ENCODE data around the gene FRMD4A. TPM values are rescaled to one million over a fixed set of nuclear protein-coding genes. Genes with fewer than 3 reads are reported as not detected.

FRMD4A gene
- polyA plus RNA-seq, 1 of the 3 experiments (the other 2 are of a cell fraction): 37.7 TPM

DNA sequence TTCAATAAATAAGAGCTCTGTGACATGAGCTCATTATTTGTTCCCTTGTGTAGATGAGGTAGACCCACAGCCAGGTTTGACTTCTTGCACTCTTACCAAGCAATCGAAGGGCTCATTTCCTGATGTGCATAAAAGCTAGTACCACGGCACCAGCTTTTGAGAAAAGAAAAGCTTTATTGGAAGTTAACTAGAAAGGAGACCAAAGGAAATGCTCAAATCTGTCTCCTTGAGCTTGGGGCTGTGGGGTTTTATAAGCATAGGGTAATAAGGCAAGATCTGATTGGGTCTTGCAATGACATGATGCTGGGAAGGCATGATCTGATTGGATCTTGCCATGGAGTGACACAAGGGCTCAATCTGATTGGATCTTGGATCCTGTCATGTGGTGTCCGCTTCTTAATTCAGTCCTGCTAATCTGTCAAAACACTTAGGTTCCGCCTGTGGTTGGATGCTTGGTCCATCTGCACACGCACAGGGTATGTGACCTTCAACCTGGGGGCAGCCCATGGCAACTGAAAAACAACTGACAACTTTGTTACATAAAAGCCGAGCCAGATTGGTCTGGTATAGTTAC is 47.8 kb upstream of the FRMD4A start (continued):
- TF ChIP-seq, protein P1, sequence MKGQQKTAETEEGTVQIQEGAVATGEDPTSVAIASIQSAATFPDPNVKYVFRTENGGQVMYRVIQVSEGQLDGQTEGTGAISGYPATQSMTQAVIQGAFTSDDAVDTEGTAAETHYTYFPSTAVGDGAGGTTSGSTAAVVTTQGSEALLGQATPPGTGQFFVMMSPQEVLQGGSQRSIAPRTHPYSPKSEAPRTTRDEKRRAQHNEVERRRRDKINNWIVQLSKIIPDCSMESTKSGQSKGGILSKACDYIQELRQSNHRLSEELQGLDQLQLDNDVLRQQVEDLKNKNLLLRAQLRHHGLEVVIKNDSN (IDR thresholded peaks at IDR 0.05; ENCODE audit: borderline replicate concordance, low read depth): no peak

DNA sequence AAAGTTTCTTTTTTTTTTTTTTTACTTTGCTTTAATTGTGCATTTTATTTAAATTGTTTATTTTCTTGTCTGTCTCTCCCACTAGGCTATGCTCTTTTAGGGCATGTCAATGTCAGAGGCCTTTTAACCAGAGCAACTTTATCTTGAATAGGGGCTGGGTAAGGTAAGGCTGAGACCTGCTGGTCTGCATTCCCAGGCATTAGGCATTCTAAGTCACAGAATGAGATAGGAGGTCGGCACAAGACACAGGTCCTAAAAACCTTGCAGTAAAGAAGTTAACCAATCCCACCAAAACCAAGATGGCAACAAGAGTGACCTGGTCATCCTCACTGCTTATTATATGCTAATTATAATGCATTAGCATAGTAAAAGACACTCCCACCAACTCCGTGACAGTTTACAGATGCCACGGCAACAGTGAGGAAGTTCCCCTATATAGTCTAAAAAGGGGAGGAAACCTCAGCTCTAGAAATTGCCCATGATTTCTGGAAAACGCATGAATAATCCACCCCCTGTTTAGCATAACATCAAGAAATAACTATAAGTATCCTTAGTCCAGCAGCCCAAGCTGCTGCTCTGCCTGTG is 47.0 kb upstream of the FRMD4A start:
- H3K79me2 ChIP-seq (ENCODE audit: insufficient read depth): no peaks in the 10 kb centered on the region
- no peaks in the 10 kb centered on the region for H3K9me3 ChIP-seq
- H3K27me3 ChIP-seq (ENCODE audit: insufficient read depth): peaks cover 9% of the 10 kb centered on the region; the same call in 1 of the 2 replicates
- no peaks in the 10 kb centered on the region for H3F3A ChIP-seq (replicated peaks; ENCODE audit: insufficient read depth)
- TF ChIP-seq TCF12 (IDR thresholded peaks at IDR 0.05): no peak
- H4K20me1 ChIP-seq (ENCODE audit: insufficient read depth): no peaks in the 10 kb centered on the region
- H3K36me3 ChIP-seq (replicated peaks in 1 of 2; ENCODE audit: control insufficient read depth in 1 of 2, insufficient read depth in 2 of 2, low read length in 1 of 2): no peaks in the 10 kb centered on the region
- no peak overlapping the region for H3K4me3 ChIP-seq (ENCODE audit: low read depth in 2 of 2, low read length in 1 of 2)
- no peaks in the 10 kb centered on the region; a peak in 1 of 4 replicates for H3K4me1 ChIP-seq (ENCODE audit: control insufficient read depth in 1 of 2, insufficient read depth in 2 of 2, low read depth in 1 of 2, low read length in 1 of 2)
- H3K9me2 ChIP-seq: no peaks in the 10 kb centered on the region
- DNase-seq: no peak
- H2AFZ ChIP-seq (ENCODE audit: low read depth): no peak overlapping the region
- 61% methylated on average over 4 of the region's 4 CpGs for WGBS (ENCODE audit: low lambda C conversion rate)
- no peak overlapping the region for H3K4me2 ChIP-seq
- ChIA-PET POLR2A (no interaction called here), CTCF (interaction anchor here (1.3 kb wide), 1 partner anchor 19 kb away, joined by 6 read pairs; no protein-coding TSS in a partner anchor)
- no peak overlapping the region for H3K9ac ChIP-seq
- no peak overlapping the region for H3K27ac ChIP-seq (ENCODE audit: low read depth in 2 of 2, low read length in 1 of 2)

DNA sequence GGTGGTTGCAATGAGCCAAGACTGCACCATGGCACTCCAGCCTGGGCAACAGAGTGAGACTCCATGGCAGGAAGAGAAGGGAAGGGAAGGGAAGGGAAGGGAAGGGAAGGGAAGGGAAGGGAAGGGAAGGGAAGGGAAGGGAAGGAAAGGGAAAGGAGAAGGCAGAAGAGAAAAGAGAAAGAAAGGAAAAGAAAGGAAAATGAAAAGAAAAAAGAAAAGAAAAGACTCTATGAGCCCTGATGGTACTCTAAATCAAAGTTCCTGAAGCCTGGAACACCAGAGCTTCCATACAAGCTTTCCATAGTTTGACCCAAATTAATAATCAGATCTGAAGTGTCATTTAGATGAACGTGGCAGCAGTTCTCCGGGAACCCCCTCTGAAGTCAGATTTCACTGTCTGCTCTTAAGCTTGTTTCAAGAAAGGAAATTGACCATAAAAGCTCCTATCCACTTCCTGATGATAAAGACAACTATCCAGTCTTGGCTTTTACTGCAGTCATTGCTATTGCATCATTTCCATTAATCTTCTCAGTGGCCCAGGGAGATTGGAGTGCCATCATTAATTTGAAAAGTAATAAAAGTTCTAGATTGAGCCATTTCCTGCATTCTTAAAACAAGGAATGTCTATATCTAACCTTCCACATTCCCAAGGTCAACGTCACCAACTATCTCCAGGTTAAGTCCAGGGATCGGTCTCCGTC is 44.2 kb upstream of the FRMD4A start:
- Histone ChIP-seq H3K79me2 (ENCODE audit: insufficient read depth) (no peaks in the 10 kb centered on the region), H3K4me1 (ENCODE audit: control insufficient read depth in 1 of 2, insufficient read depth in 2 of 2, low read depth in 1 of 2, low read length in 1 of 2) (no peaks in the 10 kb centered on the region; a peak in 1 of 4 replicates), H3K9me3 (no peaks in the 10 kb centered on the region), H3K9ac (no peak overlapping the region), H3K4me2 (no peak overlapping the region), H3K4me3 (ENCODE audit: low read depth in 2 of 2, low read length in 1 of 2) (no peak overlapping the region), H2AFZ (ENCODE audit: low read depth) (no peak overlapping the region), H3K9me2 (no peaks in the 10 kb centered on the region), H3F3A (replicated peaks; ENCODE audit: insufficient read depth) (no peaks in the 10 kb centered on the region), H3K27ac (ENCODE audit: low read depth in 2 of 2, low read length in 1 of 2) (no peak overlapping the region; a peak in 1 of 4 replicates), H4K20me1 (ENCODE audit: insufficient read depth) (no peaks in the 10 kb centered on the region), H3K27me3 (ENCODE audit: insufficient read depth) (peaks cover 9% of the 10 kb centered on the region; the same call in 1 of the 2 replicates), H3K36me3 (replicated peaks in 1 of 2; ENCODE audit: control insufficient read depth in 1 of 2, insufficient read depth in 2 of 2, low read length in 1 of 2) (no peaks in the 10 kb centered on the region)
- ChIA-PET POLR2A (no interaction called here), CTCF (no interaction called here)
- 35% methylated on average over 5 of the region's 5 CpGs for WGBS (ENCODE audit: low lambda C conversion rate)
- no peak for DNase-seq
- TF ChIP-seq, protein P2, sequence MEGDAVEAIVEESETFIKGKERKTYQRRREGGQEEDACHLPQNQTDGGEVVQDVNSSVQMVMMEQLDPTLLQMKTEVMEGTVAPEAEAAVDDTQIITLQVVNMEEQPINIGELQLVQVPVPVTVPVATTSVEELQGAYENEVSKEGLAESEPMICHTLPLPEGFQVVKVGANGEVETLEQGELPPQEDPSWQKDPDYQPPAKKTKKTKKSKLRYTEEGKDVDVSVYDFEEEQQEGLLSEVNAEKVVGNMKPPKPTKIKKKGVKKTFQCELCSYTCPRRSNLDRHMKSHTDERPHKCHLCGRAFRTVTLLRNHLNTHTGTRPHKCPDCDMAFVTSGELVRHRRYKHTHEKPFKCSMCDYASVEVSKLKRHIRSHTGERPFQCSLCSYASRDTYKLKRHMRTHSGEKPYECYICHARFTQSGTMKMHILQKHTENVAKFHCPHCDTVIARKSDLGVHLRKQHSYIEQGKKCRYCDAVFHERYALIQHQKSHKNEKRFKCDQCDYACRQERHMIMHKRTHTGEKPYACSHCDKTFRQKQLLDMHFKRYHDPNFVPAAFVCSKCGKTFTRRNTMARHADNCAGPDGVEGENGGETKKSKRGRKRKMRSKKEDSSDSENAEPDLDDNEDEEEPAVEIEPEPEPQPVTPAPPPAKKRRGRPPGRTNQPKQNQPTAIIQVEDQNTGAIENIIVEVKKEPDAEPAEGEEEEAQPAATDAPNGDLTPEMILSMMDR (IDR thresholded peaks at IDR 0.05): no peak

DNA sequence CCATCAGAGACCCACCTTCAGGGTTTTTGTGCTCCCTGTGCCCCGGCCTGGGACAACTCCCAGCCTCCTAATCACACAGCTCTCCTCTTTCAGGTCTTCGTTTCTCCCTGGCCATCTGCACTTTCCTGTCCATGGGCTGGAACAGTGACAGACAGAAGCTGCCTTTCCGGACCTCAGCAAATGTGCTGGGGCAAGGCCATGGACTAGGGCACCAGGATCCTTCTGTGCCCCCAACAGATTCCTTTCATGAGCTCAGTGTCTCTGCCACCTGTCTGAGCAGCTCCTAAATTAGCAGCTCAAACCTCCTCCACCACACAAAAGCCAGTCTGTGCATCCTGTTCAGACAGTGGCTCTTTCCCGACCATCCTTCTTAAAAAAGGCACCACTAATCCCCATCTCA is 41.9 kb upstream of the FRMD4A start:
- no peak overlapping the region for H3K9ac ChIP-seq
- no peaks in the 10 kb centered on the region for H3K36me3 ChIP-seq (replicated peaks in 1 of 2; ENCODE audit: control insufficient read depth in 1 of 2, insufficient read depth in 2 of 2, low read length in 1 of 2)
- ChIA-PET CTCF (no interaction called here), POLR2A (no interaction called here)
- H4K20me1 ChIP-seq (ENCODE audit: insufficient read depth): no peaks in the 10 kb centered on the region
- no peaks in the 10 kb centered on the region; a peak in 1 of 4 replicates for H3K4me1 ChIP-seq (ENCODE audit: control insufficient read depth in 1 of 2, insufficient read depth in 2 of 2, low read depth in 1 of 2, low read length in 1 of 2)
- no peaks in the 10 kb centered on the region for H3K9me3 ChIP-seq
- no peaks in the 10 kb centered on the region for H3K9me2 ChIP-seq
- H2AFZ ChIP-seq (ENCODE audit: low read depth): no peak overlapping the region
- no peak overlapping the region for H3K27ac ChIP-seq (ENCODE audit: low read depth in 2 of 2, low read length in 1 of 2)
- no peaks in the 10 kb centered on the region for H3K79me2 ChIP-seq (ENCODE audit: insufficient read depth)
- 33% methylated on average over 4 of the region's 4 CpGs for WGBS (ENCODE audit: low lambda C conversion rate)
- H3K4me2 ChIP-seq: no peak overlapping the region
- H3F3A ChIP-seq (replicated peaks; ENCODE audit: insufficient read depth): no peaks in the 10 kb centered on the region
- no peak for DNase-seq
- H3K27me3 ChIP-seq (ENCODE audit: insufficient read depth): no peaks in the 10 kb centered on the region; the same call in 1 of the 2 replicates
- no peak overlapping the region for H3K4me3 ChIP-seq (ENCODE audit: low read depth in 2 of 2, low read length in 1 of 2)
- TF ChIP-seq, protein P3, sequence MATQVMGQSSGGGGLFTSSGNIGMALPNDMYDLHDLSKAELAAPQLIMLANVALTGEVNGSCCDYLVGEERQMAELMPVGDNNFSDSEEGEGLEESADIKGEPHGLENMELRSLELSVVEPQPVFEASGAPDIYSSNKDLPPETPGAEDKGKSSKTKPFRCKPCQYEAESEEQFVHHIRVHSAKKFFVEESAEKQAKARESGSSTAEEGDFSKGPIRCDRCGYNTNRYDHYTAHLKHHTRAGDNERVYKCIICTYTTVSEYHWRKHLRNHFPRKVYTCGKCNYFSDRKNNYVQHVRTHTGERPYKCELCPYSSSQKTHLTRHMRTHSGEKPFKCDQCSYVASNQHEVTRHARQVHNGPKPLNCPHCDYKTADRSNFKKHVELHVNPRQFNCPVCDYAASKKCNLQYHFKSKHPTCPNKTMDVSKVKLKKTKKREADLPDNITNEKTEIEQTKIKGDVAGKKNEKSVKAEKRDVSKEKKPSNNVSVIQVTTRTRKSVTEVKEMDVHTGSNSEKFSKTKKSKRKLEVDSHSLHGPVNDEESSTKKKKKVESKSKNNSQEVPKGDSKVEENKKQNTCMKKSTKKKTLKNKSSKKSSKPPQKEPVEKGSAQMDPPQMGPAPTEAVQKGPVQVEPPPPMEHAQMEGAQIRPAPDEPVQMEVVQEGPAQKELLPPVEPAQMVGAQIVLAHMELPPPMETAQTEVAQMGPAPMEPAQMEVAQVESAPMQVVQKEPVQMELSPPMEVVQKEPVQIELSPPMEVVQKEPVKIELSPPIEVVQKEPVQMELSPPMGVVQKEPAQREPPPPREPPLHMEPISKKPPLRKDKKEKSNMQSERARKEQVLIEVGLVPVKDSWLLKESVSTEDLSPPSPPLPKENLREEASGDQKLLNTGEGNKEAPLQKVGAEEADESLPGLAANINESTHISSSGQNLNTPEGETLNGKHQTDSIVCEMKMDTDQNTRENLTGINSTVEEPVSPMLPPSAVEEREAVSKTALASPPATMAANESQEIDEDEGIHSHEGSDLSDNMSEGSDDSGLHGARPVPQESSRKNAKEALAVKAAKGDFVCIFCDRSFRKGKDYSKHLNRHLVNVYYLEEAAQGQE (IDR thresholded peaks at IDR 0.05; ENCODE audit: low read depth, low read length): no peak
- TF ChIP-seq ELF1 (IDR thresholded peaks at IDR 0.05) (no peak), GATA2 (CRISPR knock-in tag; IDR thresholded peaks at IDR 0.05) (no peak), JUND (IDR thresholded peaks at IDR 0.05) (no peak), YY1 (IDR thresholded peaks at IDR 0.05; ENCODE audit: low read depth) (no peak), MEF2A (IDR thresholded peaks at IDR 0.05; ENCODE audit: borderline replicate concordance, low read depth) (no peak)
- TF ChIP-seq, protein P4, sequence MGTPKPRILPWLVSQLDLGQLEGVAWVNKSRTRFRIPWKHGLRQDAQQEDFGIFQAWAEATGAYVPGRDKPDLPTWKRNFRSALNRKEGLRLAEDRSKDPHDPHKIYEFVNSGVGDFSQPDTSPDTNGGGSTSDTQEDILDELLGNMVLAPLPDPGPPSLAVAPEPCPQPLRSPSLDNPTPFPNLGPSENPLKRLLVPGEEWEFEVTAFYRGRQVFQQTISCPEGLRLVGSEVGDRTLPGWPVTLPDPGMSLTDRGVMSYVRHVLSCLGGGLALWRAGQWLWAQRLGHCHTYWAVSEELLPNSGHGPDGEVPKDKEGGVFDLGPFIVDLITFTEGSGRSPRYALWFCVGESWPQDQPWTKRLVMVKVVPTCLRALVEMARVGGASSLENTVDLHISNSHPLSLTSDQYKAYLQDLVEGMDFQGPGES (IDR thresholded peaks at IDR 0.05; ENCODE audit: low read depth, low read length): no peak
